Measurements from ENCODE around the gene RPL21.

- TF ChIP-seq CTCF (IDR thresholded peaks at IDR 0.05; ENCODE audit: poor library complexity), result no peak
- TF ChIP-seq EZH2phosphoT487 (IDR thresholded peaks at IDR 0.05; ENCODE audit: low read depth, severe bottlenecking, unreplicated experiment), result no peak
Measured at GRCh38 chr13:27288392-27288791, 37.0 kb downstream of the RPL21 start.
